Body of pancreas (tissue), 4 donors: ENCODE data around the gene MGMT.

Experiments used
- POLR2A ChIP-seq, 3 donors: fragments of 450-650 bp; IDR thresholded peaks; one replicate each; pipeline ENCODE4 v1.6.1; 2016; ENCODE audit warnings: antibody characterized with exemption in 3 of 3, mild to moderate bottlenecking in 2 of 3
- TF ChIP-seq, protein P1 (sequence below), 7 experiments: fragments of 450-650 bp in 4 of 7; fragments of 200-600 bp in 3 of 7; sonication (generic) in 3 of 7; IDR thresholded peaks; one replicate each; pipeline ENCODE4 v1.5.1; 2016 to 2019; ENCODE audit warnings: antibody characterized with exemption in 7 of 7

DNA sequence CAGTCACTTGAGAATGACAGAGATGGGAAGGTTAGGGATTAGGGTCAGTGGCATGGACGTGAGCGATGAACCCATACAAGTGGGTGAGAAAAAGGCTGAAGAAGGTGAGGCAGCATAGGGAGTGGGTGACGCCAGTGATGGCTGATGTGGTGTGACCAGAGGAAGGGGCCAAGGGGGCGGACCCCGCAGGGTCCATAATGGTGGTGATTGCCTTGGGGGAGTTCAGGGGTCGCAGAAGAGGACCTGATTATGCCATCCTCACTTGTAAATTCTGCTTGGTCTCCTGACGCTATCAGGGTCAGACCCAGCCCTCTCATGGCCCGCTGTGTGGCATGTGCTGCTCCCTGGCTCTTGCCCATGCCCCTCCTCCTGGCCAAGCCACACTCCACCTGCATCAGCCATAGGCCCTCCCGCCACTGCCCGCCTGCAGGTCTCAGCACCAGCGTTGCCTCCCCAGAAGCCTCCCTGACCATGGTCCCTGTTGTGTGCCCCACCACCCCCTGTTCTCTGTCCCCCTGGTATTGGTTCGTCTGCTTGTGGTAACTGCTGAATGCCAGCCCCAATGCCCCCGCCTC lies 261.3 kb downstream of the MGMT start:
- TF ChIP-seq, protein P1, sequence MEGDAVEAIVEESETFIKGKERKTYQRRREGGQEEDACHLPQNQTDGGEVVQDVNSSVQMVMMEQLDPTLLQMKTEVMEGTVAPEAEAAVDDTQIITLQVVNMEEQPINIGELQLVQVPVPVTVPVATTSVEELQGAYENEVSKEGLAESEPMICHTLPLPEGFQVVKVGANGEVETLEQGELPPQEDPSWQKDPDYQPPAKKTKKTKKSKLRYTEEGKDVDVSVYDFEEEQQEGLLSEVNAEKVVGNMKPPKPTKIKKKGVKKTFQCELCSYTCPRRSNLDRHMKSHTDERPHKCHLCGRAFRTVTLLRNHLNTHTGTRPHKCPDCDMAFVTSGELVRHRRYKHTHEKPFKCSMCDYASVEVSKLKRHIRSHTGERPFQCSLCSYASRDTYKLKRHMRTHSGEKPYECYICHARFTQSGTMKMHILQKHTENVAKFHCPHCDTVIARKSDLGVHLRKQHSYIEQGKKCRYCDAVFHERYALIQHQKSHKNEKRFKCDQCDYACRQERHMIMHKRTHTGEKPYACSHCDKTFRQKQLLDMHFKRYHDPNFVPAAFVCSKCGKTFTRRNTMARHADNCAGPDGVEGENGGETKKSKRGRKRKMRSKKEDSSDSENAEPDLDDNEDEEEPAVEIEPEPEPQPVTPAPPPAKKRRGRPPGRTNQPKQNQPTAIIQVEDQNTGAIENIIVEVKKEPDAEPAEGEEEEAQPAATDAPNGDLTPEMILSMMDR (IDR thresholded peaks at IDR 0.05) = no peak
- no peak for TF ChIP-seq POLR2A (IDR thresholded peaks at IDR 0.05)
